H1 (cell line): ENCODE measurements around the gene SLCO6A1. TPM values are rescaled to one million over a fixed set of nuclear protein-coding genes. Genes with fewer than 3 reads are reported as not detected.

Source experiments
- CTCF ChIA-PET: fragments of 300-600 bp; sonication (Branson Sonifier 250); formaldehyde crosslinking; loops from one replicate; lab custom pipeline; 2021; ENCODE audit not compliant: partially characterized antibody; lab: Charles Lee
- POLR2A ChIA-PET: fragments of 300-600 bp; sonication (Branson Sonifier 250); formaldehyde crosslinking; loops from one replicate; lab custom pipeline; 2021; ENCODE audit warnings: inconsistent platforms; ENCODE audit not compliant: partially characterized antibody; lab: Charles Lee
- DNase-seq, 2 experiments: peaks; one replicate each; pipeline versions ENCODE4 v3.0.0 to v3.0.0-alpha.2; 2010 to 2022; ENCODE audit warnings: low spot score in 2 of 2, low read depth in 1 of 2, mixed read lengths in 1 of 2
- FAIRE-seq: peaks from 2 replicates; lab custom pipeline; 2011; peaks lifted over from hg19 to GRCh38; lab: Jason Lieb, UNC
- H2AFZ ChIP-seq: 2 replicates; pipeline ENCODE4 v1.8.1; 2012; ENCODE audit warnings: low read length, inconsistent platforms
- H2AK5ac ChIP-seq: 2 replicates; pipeline ENCODE4 v1.6.1; 2013; ENCODE audit warnings: low read depth, low read length
- H2BK120ac ChIP-seq: replicated peaks from 2 replicates; pipeline ENCODE3; 2013; ENCODE audit warnings: low read depth, low read length, inconsistent platforms
- H2BK12ac ChIP-seq: 2 replicates; pipeline ENCODE4 v1.6.1; 2013; ENCODE audit warnings: low read depth, low read length
- H2BK15ac ChIP-seq: 2 replicates; pipeline ENCODE4 v1.6.1; 2013; ENCODE audit warnings: low read length
- H2BK20ac ChIP-seq: 2 replicates; pipeline ENCODE4 v1.6.1; 2013; ENCODE audit warnings: low read length
- H2BK5ac ChIP-seq: 2 replicates; pipeline ENCODE4 v1.6.1; 2013; ENCODE audit warnings: low read depth, low read length
- H3K14ac ChIP-seq: 2 replicates; pipeline ENCODE4 v1.6.1; 2013; ENCODE audit warnings: inconsistent platforms; ENCODE audit not compliant: insufficient read length
- H3K18ac ChIP-seq: 2 replicates; pipeline ENCODE4 v1.6.1; 2013; ENCODE audit warnings: low read length; ENCODE audit errors: extremely low read depth
- H3K23ac ChIP-seq: 2 replicates; pipeline ENCODE4 v1.6.1; 2013; ENCODE audit warnings: inconsistent platforms; ENCODE audit not compliant: insufficient read length
- H3K23me2 ChIP-seq: 2 replicates; pipeline ENCODE4 v1.6.1; 2013; ENCODE audit warnings: low read depth, low read length
- H3K27ac ChIP-seq: 2 replicates; pipeline ENCODE4 v1.6.1; 2011; ENCODE audit warnings: low read depth, low read length, inconsistent platforms
- H3K27me3 ChIP-seq, 4 experiments: replicated peaks in 1 of 4; 1 replicate in 1 of 4; 2 replicates in 3 of 4; pipeline versions ENCODE4 v1.6.1 to v1.8.1; 2011 to 2013; ENCODE audit warnings: low read length in 3 of 4, mild to moderate bottlenecking in 3 of 4, inconsistent platforms in 2 of 4, mixed read lengths in 2 of 4, moderate library complexity in 1 of 4; ENCODE audit not compliant: control insufficient read depth in 3 of 4, insufficient read depth in 3 of 4; ENCODE audit errors: extremely low read depth in 1 of 4
- H3K36me3 ChIP-seq, 4 experiments: 2 replicates each; pipeline versions ENCODE4 v1.6.1 to v1.8.1; 2011 to 2013; ENCODE audit warnings: mild to moderate bottlenecking in 4 of 4, low read length in 3 of 4, moderate library complexity in 2 of 4, control low read depth in 1 of 4, inconsistent platforms in 1 of 4; ENCODE audit not compliant: insufficient read depth in 4 of 4, control insufficient read depth in 2 of 4
- H3K4ac ChIP-seq: replicated peaks from 2 replicates; pipeline ENCODE3; 2013; ENCODE audit warnings: low read length, low read depth, mixed read lengths, inconsistent platforms; ENCODE audit not compliant: insufficient read length
- H3K4me1 ChIP-seq, 4 experiments: replicated peaks in 1 of 4; 1 replicate in 1 of 4; 2 replicates in 3 of 4; pipeline versions ENCODE4 v1.6.1 to v1.8.1; 2011 to 2013; ENCODE audit warnings: low read length in 3 of 4, inconsistent platforms in 2 of 4, mixed read lengths in 1 of 4; ENCODE audit not compliant: insufficient read depth in 4 of 4, control insufficient read depth in 3 of 4
- H3K4me2 ChIP-seq, 2 experiments: 2 replicates each; pipeline versions ENCODE4 v1.6.1 to v1.8.1; 2011 to 2013; ENCODE audit warnings: low read depth in 2 of 2, low read length in 2 of 2, control low read depth in 1 of 2, inconsistent platforms in 1 of 2, mild to moderate bottlenecking in 1 of 2; ENCODE audit not compliant: insufficient read depth in 1 of 2
- H3K4me3 ChIP-seq, 4 experiments: fragments of 200-600, 300-600 bp in 1 of 4; sonication (generic), shearing (Covaris generic), sonication (Bioruptor Twin) in 1 of 4; 2 replicates each; pipeline versions ENCODE4 v1.5.1 to v1.8.1; 2011 to 2016; ENCODE audit warnings: low read length in 4 of 4, low read depth in 3 of 4, control low read depth in 2 of 4, inconsistent platforms in 2 of 4, mild to moderate bottlenecking in 2 of 4, mixed read lengths in 1 of 4, moderate library complexity in 1 of 4; ENCODE audit not compliant: insufficient read depth in 2 of 4; ENCODE audit errors: extremely low read depth in 1 of 4
- H3K56ac ChIP-seq: replicated peaks from 2 replicates; pipeline ENCODE3; 2013; ENCODE audit warnings: low read depth, mild to moderate bottlenecking, mixed read lengths, low read length, inconsistent platforms; ENCODE audit not compliant: insufficient read length
- H3K79me1 ChIP-seq: 2 replicates; pipeline ENCODE4 v1.6.1; 2013; ENCODE audit warnings: low read depth, low read length, control low read depth
- H3K79me2 ChIP-seq, 2 experiments: 2 replicates each; pipeline versions ENCODE4 v1.6.1 to v1.8.1; 2012 to 2013; ENCODE audit warnings: low read length in 2 of 2, mild to moderate bottlenecking in 2 of 2, inconsistent platforms in 1 of 2; ENCODE audit not compliant: insufficient read depth in 2 of 2, control insufficient read depth in 1 of 2
- H3K9ac ChIP-seq, 4 experiments: replicated peaks in 1 of 4; 1 replicate in 1 of 4; 2 replicates in 3 of 4; pipeline versions ENCODE4 v1.6.1 to v1.8.1; 2011 to 2013; ENCODE audit warnings: low read depth in 3 of 4, low read length in 3 of 4, control low read depth in 2 of 4, mild to moderate bottlenecking in 2 of 4, moderate library complexity in 2 of 4, inconsistent platforms in 1 of 4; ENCODE audit errors: extremely low read depth in 1 of 4
- H3K9me3 ChIP-seq, 2 experiments: 2 replicates each; pipeline versions ENCODE4 v1.6.1 to v1.8.1; 2012 to 2013; ENCODE audit warnings: mild to moderate bottlenecking in 2 of 2, moderate library complexity in 2 of 2, control low read depth in 1 of 2, inconsistent platforms in 1 of 2, low read depth in 1 of 2, low read length in 1 of 2, mixed read lengths in 1 of 2; ENCODE audit not compliant: insufficient read depth in 2 of 2
- H4K20me1 ChIP-seq, 2 experiments: replicated peaks in 1 of 2; 2 replicates each; pipeline versions ENCODE3 to v1.8.1; 2011 to 2013; ENCODE audit warnings: inconsistent platforms in 2 of 2, low read length in 2 of 2, mild to moderate bottlenecking in 1 of 2; ENCODE audit not compliant: insufficient read depth in 2 of 2, control insufficient read depth in 1 of 2
- H4K5ac ChIP-seq: 2 replicates; pipeline ENCODE4 v1.6.1; 2013; ENCODE audit warnings: low read length, low read depth, mixed read lengths, inconsistent platforms; ENCODE audit not compliant: insufficient read length
- H4K8ac ChIP-seq: 2 replicates; pipeline ENCODE4 v1.8.0; 2013; ENCODE audit warnings: mild to moderate bottlenecking, moderate library complexity, low read length, inconsistent platforms; ENCODE audit not compliant: insufficient read depth; ENCODE audit errors: extremely low read depth
- H4K91ac ChIP-seq: replicated peaks from 2 replicates; pipeline ENCODE3; 2013; ENCODE audit warnings: low read length, mixed read lengths, inconsistent platforms; ENCODE audit not compliant: insufficient read length
- CREB1 ChIP-seq: IDR thresholded peaks from 2 replicates; pipeline ENCODE4 v1.6.1; 2012; ENCODE audit warnings: inconsistent platforms
- CTBP2 ChIP-seq: IDR thresholded peaks from 2 replicates; pipeline ENCODE4 v1.7.0; 2011; ENCODE audit warnings: borderline replicate concordance, mild to moderate bottlenecking, moderate library complexity, mixed read lengths, low read length; ENCODE audit not compliant: insufficient read depth, insufficient read length
- EGR1 ChIP-seq: IDR thresholded peaks from 2 replicates; pipeline ENCODE4 v1.6.1; 2011; ENCODE audit warnings: low read depth, low read length, borderline replicate concordance
- FOSL1 ChIP-seq: IDR thresholded peaks from 2 replicates; pipeline ENCODE4 v1.6.1; 2011; ENCODE audit warnings: mild to moderate bottlenecking, low read depth, low read length, moderate library complexity; ENCODE audit not compliant: insufficient read depth
- JUN ChIP-seq: IDR thresholded peaks from 2 replicates; pipeline ENCODE4 v1.6.1; 2011; ENCODE audit warnings: low read depth, mild to moderate bottlenecking, improper control_type of control experiment, low read length
- KDM1A ChIP-seq: fragments of 200-600, 300-600 bp; sonication (generic); IDR thresholded peaks from 2 replicates; pipeline ENCODE4 v1.7.1; 2016; ENCODE audit warnings: mild to moderate bottlenecking, low read length, borderline replicate concordance
- KDM4A ChIP-seq: IDR thresholded peaks from one replicate; pipeline ENCODE4 v1.7.1; 2012; ENCODE audit warnings: low read depth, mild to moderate bottlenecking, moderate library complexity, low read length, inconsistent platforms; ENCODE audit not compliant: severe bottlenecking
- KDM5A ChIP-seq: fragments of 200-600 bp; IDR thresholded peaks from 2 replicates; pipeline ENCODE4 v1.7.1; 2012; ENCODE audit warnings: mild to moderate bottlenecking, low read length, inconsistent platforms, mixed read lengths
- POLR2A ChIP-seq, 2 experiments: IDR thresholded peaks; 1 replicate in 1 of 2; 2 replicates in 1 of 2; pipeline ENCODE4 v1.6.1; 2011; ENCODE audit warnings: low read depth in 2 of 2, low read length in 2 of 2, mild to moderate bottlenecking in 2 of 2; ENCODE audit errors: control extremely low read depth in 1 of 2
- TAF7 ChIP-seq: optimal IDR thresholded peaks from 2 replicates; pipeline ENCODE3; 2011; ENCODE audit warnings: low read depth, mild to moderate bottlenecking, inconsistent platforms, low read length, moderate library complexity, borderline replicate concordance
- YY1 ChIP-seq: IDR thresholded peaks from 2 replicates; pipeline ENCODE4 v1.6.1; 2011; ENCODE audit warnings: low read depth, mild to moderate bottlenecking, low read length
- ZNF274 ChIP-seq: IDR thresholded peaks from 2 replicates; pipeline ENCODE4 v1.7.0; 2012; ENCODE audit warnings: low read length, borderline replicate concordance; ENCODE audit errors: extremely low read depth
- WGBS, 2 experiments: shearing (Covaris generic) in 1 of 2; methylation state at CpG; one replicate each; pipeline versions ENCODE4 v1.1.6 to v1.1.7; 2013 to 2015; ENCODE audit warnings: low lambda C conversion rate in 2 of 2, mixed read lengths in 2 of 2, inconsistent platforms in 1 of 2, low coverage in 1 of 2, missing lambda C conversion rate in 1 of 2; ENCODE audit not compliant: insufficient replicate concordance in 2 of 2, insufficient coverage in 1 of 2, insufficient read length in 1 of 2; ENCODE audit errors: extremely low coverage in 1 of 2, missing lambda C conversion rate in 1 of 2; 5-methylcytosine and 5-hydroxymethylcytosine counted together
- polyA plus RNA-seq, 7 experiments: library from polyadenylated mRNA; depleted of rRNA in 3 of 7; stranded (reverse) in 5 of 7; unstranded in 2 of 7; fragments of >200 nt in 5 of 7; fragments of 200-250 nt in 2 of 7; gene quantifications; 1 replicate in 5 of 7; 2 replicates in 1 of 7; 4 replicates in 1 of 7; pipeline versions ENCODE4 v1.2.1 to v1.2.3, GENCODE V29; 2011 to 2013; ENCODE audit warnings: missing spikeins in 2 of 7, mixed read lengths in 2 of 7
- total RNA-seq: library from RNA; stranded (reverse); fragmentation: NEBNext Ultra II Directional; extraction: Animal tissue kit (Norgen Biotek cat#: 25700); gene quantifications from 2 replicates; pipeline ENCODE4 v1.2.1, GENCODE V29; 2021
- TF ChIP-seq, protein P1 (sequence below): IDR thresholded peaks from 2 replicates; pipeline ENCODE4 v1.6.1; 2012; ENCODE audit warnings: inconsistent platforms

The SLCO6A1 gene
- total and polyA plus RNA-seq, 2 of the 8 experiments (the other 6 are each of a cell fraction or from before 2014, with no cell fraction given) = 0.06 to 0.56 TPM

- Histone ChIP-seq H3K79me1 (no peaks in the 10 kb centered on the region), H2BK15ac (no peak overlapping the region), H2BK20ac (no peak overlapping the region), H3K23ac (no peak overlapping the region), H2AFZ (no peak overlapping the region), H4K20me1 (no peaks in the 10 kb centered on the region), H3K4ac (no peak overlapping the region), H3K4me1 (no peaks in the 10 kb centered on the region), H3K27me3 (no peaks in the 10 kb centered on the region), H3K56ac (no peak overlapping the region), H4K91ac (no peak overlapping the region), H2BK120ac (no peak overlapping the region), H3K79me2 (no peaks in the 10 kb centered on the region), H3K4me2 (no peak overlapping the region), H3K27ac (no peak overlapping the region), H4K8ac (no peak overlapping the region), H2BK12ac (no peak overlapping the region), H3K36me3 (no peaks in the 10 kb centered on the region), H3K18ac (no peak overlapping the region), H3K9me3 (peaks cover 2 to 3% of the 10 kb centered on the region in 2 experiments; a peak in 2 of 4 replicates), H3K9ac (no peak overlapping the region), H2AK5ac (no peak overlapping the region), H3K14ac (no peak overlapping the region), H3K23me2 (no peaks in the 10 kb centered on the region; the same call in 1 of the 2 replicates), H3K4me3 (no peak overlapping the region), H4K5ac (no peak overlapping the region), H2BK5ac (no peak overlapping the region)
- FAIRE-seq = no peak
- POLR2A ChIA-PET = no interaction called here
- CTCF ChIA-PET = interaction anchor here (1.0 to 6.8 kb wide), 5 partner anchors 8 to 244 kb away, joined by 3 to 44 read pairs (median 4); partner anchors contain the start of gene SLCO4C1
- DNase-seq = no peak
- 92% methylated on average over 5 of the region's 5 CpGs; no CpG with 5 or more reads in 1 of the 2 experiments for WGBS, 2 experiments
- TF ChIP-seq, protein P1, sequence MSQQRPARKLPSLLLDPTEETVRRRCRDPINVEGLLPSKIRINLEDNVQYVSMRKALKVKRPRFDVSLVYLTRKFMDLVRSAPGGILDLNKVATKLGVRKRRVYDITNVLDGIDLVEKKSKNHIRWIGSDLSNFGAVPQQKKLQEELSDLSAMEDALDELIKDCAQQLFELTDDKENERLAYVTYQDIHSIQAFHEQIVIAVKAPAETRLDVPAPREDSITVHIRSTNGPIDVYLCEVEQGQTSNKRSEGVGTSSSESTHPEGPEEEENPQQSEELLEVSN = no peak
- TF ChIP-seq KDM4A (no peak), KDM5A (no peak), EGR1 (no peak), JUN (no peak), FOSL1 (no peak), TAF7 (no peak), POLR2A (IDR thresholded peaks at IDR 0.05; ENCODE audit: control extremely low read depth in 1 of 2, low read depth in 2 of 2, low read length in 2 of 2) (no peak), YY1 (no peak), KDM1A (no peak), ZNF274 (no peak), CTBP2 (no peak), CREB1 (no peak)
Measured at GRCh38 chr5:102539996-102540728, 41.4 kb upstream of the SLCO6A1 start.
